ENCODE results near the gene CYP4F2.

DNA sequence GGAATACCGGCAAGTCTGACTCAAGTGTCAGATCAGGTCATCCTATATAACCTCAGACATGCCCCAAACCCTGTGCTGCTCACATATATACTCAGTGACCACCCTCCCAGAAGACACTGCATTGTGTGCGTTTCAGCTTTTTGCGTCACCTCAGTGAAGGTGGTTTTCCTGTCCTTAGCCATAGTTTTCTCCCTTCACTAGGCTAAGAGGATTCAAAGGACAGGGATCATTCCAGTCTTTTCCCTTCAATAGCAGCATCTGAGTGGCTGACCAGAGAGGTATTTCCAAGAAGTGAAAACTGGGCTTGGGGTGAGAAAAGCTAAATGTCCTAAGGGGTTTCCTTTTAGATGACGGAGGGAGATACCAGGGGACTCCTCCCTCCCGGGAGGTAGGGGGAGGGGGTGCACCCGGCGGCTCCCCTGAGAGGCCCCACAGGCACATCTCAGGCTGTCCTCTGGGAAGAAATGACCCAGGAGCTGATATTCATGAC, 69.7 kb downstream of the CYP4F2 start:
- TF ChIP-seq, protein P1, sequence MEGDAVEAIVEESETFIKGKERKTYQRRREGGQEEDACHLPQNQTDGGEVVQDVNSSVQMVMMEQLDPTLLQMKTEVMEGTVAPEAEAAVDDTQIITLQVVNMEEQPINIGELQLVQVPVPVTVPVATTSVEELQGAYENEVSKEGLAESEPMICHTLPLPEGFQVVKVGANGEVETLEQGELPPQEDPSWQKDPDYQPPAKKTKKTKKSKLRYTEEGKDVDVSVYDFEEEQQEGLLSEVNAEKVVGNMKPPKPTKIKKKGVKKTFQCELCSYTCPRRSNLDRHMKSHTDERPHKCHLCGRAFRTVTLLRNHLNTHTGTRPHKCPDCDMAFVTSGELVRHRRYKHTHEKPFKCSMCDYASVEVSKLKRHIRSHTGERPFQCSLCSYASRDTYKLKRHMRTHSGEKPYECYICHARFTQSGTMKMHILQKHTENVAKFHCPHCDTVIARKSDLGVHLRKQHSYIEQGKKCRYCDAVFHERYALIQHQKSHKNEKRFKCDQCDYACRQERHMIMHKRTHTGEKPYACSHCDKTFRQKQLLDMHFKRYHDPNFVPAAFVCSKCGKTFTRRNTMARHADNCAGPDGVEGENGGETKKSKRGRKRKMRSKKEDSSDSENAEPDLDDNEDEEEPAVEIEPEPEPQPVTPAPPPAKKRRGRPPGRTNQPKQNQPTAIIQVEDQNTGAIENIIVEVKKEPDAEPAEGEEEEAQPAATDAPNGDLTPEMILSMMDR (IDR thresholded peaks at IDR 0.05; ENCODE audit: poor library complexity): no peak
- TF ChIP-seq EZH2 (IDR thresholded peaks at IDR 0.05; ENCODE audit: borderline replicate concordance): no peak
- no peak for TF ChIP-seq EZH2phosphoT487 (IDR thresholded peaks at IDR 0.05; ENCODE audit: low read depth, severe bottlenecking, unreplicated experiment)
